HEK293 (cell line): ENCODE measurements around the gene NEAT1.
"Not testable (repeated sequence)": the region's sequence is repeated elsewhere in the genome, so short reads cannot be mapped to it uniquely, and the experiment has no call there.

Experiments
- CTCF ChIA-PET: fragments of 350-600 bp; formaldehyde crosslinking; extraction: SDS; loops from one replicate; lab custom pipeline; 2021; ENCODE audit warnings: antibody characterized with exemption; lab: Yijun Ruan, JAX
- POLR2A ChIA-PET: fragments of 300-600 bp; formaldehyde crosslinking; extraction: SDS; loops from one replicate; lab custom pipeline; 2020; ENCODE audit warnings: antibody characterized with exemption, inconsistent platforms; lab: Yijun Ruan, JAX
- H3K27ac ChIP-seq: fragments of 200-500 bp; sonication (Bioruptor generic); 2 replicates; pipeline ENCODE4 v1.5.1; 2014; ENCODE audit warnings: low read depth, low read length, control low read depth, inconsistent platforms; ENCODE audit errors: extremely low read depth
- H3K36me3 ChIP-seq, 2 experiments: fragments of 200-500 bp in 1 of 2; sonication (Bioruptor generic) in 1 of 2; 1 replicate in 1 of 2; 2 replicates in 1 of 2; pipeline ENCODE4 v1.5.1; 2014 to 2017; ENCODE audit warnings: inconsistent platforms in 2 of 2, low read length in 2 of 2; ENCODE audit not compliant: control insufficient read depth in 2 of 2, insufficient read depth in 1 of 2
- H3K4me1 ChIP-seq: fragments of 200-500 bp; sonication (Bioruptor generic); 2 replicates; pipeline ENCODE4 v1.5.1; 2014; ENCODE audit warnings: mild to moderate bottlenecking, low read length, inconsistent platforms; ENCODE audit not compliant: control insufficient read depth, insufficient read depth
- H3K4me3 ChIP-seq: 2 replicates; pipeline ENCODE4 v1.5.1; 2011; ENCODE audit warnings: low read depth, mild to moderate bottlenecking, control low read depth, low read length, moderate library complexity
- H3K9me3 ChIP-seq: fragments of 200-500 bp; sonication (Bioruptor generic); 2 replicates; pipeline ENCODE4 v1.5.1; 2014; ENCODE audit warnings: low read depth, low read length, inconsistent platforms; ENCODE audit not compliant: control insufficient read depth, insufficient read depth
- GLIS1 ChIP-seq: fragments of 450-650 bp; formaldehyde crosslinking; IDR thresholded peaks from 2 replicates; pipeline ENCODE4 v1.5.1; 2016; ENCODE audit warnings: missing biosample characterization, missing genetic modification characterization
- OSR2 ChIP-seq: fragments of 450-650 bp; formaldehyde crosslinking; IDR thresholded peaks from 2 replicates; pipeline ENCODE4 v1.5.1; 2016; ENCODE audit warnings: missing biosample characterization, missing genetic modification characterization
- PBX3 ChIP-seq: sonication (generic); formaldehyde crosslinking; IDR thresholded peaks from 2 replicates; pipeline ENCODE4 v1.8.1; 2022; ENCODE audit warnings: mild to moderate bottlenecking, moderate library complexity, missing genetic modification reagents
- REST ChIP-seq: fragments of 450-650 bp; formaldehyde crosslinking; IDR thresholded peaks from 2 replicates; pipeline ENCODE4 v1.5.1; 2016; ENCODE audit warnings: missing biosample characterization, missing genetic modification characterization
- ZBTB48 ChIP-seq: fragments of 450-650 bp; formaldehyde crosslinking; IDR thresholded peaks from 2 replicates; pipeline ENCODE4 v1.5.1; 2016; ENCODE audit warnings: missing biosample characterization, missing genetic modification characterization
- ZBTB7A ChIP-seq: fragments of 450-650 bp; formaldehyde crosslinking; IDR thresholded peaks from 2 replicates; pipeline ENCODE4 v1.5.1; 2016; ENCODE audit warnings: low read depth, missing biosample characterization, missing genetic modification characterization
- ZFP41 ChIP-seq: fragments of 450-650 bp; formaldehyde crosslinking; IDR thresholded peaks from 2 replicates; pipeline ENCODE4 v1.5.1; 2016; ENCODE audit warnings: missing biosample characterization, missing genetic modification characterization, borderline replicate concordance
- ZIC2 ChIP-seq: fragments of 450-650 bp; formaldehyde crosslinking; IDR thresholded peaks from 2 replicates; pipeline ENCODE4 v1.5.1; 2016; ENCODE audit warnings: missing biosample characterization, missing genetic modification characterization
- ZNF112 ChIP-seq: fragments of 450-650 bp; formaldehyde crosslinking; IDR thresholded peaks from 2 replicates; pipeline ENCODE4 v1.5.0; 2017; ENCODE audit warnings: missing biosample characterization, missing genetic modification characterization
- ZNF174 ChIP-seq: fragments of 450-650 bp; formaldehyde crosslinking; IDR thresholded peaks from 2 replicates; pipeline ENCODE4 v1.5.0; 2017; ENCODE audit warnings: missing biosample characterization, mild to moderate bottlenecking, missing genetic modification characterization
- ZNF394 ChIP-seq: fragments of 450-650 bp; formaldehyde crosslinking; IDR thresholded peaks from 2 replicates; pipeline ENCODE4 v1.5.1; 2016; ENCODE audit warnings: missing biosample characterization, missing genetic modification characterization, mild to moderate bottlenecking, moderate library complexity, borderline replicate concordance
- ZNF433 ChIP-seq: fragments of 450-650 bp; formaldehyde crosslinking; IDR thresholded peaks from 2 replicates; pipeline ENCODE4 v1.5.1; 2016; ENCODE audit warnings: missing biosample characterization, missing genetic modification characterization, low read depth
- ZNF558 ChIP-seq: fragments of 450-650 bp; formaldehyde crosslinking; IDR thresholded peaks from 2 replicates; pipeline ENCODE4 v1.5.1; 2016; ENCODE audit warnings: missing biosample characterization, missing genetic modification characterization
- ZNF596 ChIP-seq: fragments of 450-650 bp; IDR thresholded peaks from 2 replicates; pipeline ENCODE4 v1.5.0; 2018; ENCODE audit warnings: missing biosample characterization, mild to moderate bottlenecking, missing genetic modification characterization, moderate library complexity
- ZNF645 ChIP-seq: fragments of 450-650 bp; formaldehyde crosslinking; IDR thresholded peaks from 2 replicates; pipeline ENCODE4; 2016; ENCODE audit warnings: missing biosample characterization, missing genetic modification characterization
- ZNF701 ChIP-seq: fragments of 450-650 bp; formaldehyde crosslinking; IDR thresholded peaks from 2 replicates; pipeline ENCODE4 v1.5.1; 2016; ENCODE audit warnings: missing biosample characterization, missing genetic modification characterization
- TF ChIP-seq, protein P1 (sequence below): fragments of 450-650 bp; formaldehyde crosslinking; IDR thresholded peaks from 2 replicates; pipeline ENCODE4 v1.5.1; 2016; ENCODE audit warnings: missing biosample characterization, missing genetic modification characterization
- TF ChIP-seq, protein P2 (sequence below): fragments of 450-650 bp; formaldehyde crosslinking; IDR thresholded peaks from 2 replicates; pipeline ENCODE4 v1.5.1; 2016; ENCODE audit warnings: missing biosample characterization, missing genetic modification characterization

NEAT1 gene

GRCh38 chr11:65459552-65459951 is 37.0 kb downstream of the NEAT1 start (continued):
- TF ChIP-seq OSR2 (tag by site-specific recombination), result no peak
- no peak for TF ChIP-seq ZNF112 (tag by site-specific recombination)
- no peak for TF ChIP-seq ZFP41 (tag by site-specific recombination)
- no peak for TF ChIP-seq ZNF174
- no peak for TF ChIP-seq ZIC2

GRCh38 chr11:65465471-65465870 is 42.9 kb downstream of the NEAT1 start:
- POLR2A ChIA-PET, result interaction anchor here (0.6 to 2.3 kb wide), 5 partner anchors 32 to 174 kb away, joined by 3 to 8 read pairs (median 6); partner anchors contain the start of genes MALAT1 and NEAT1
- H3K9me3 ChIP-seq, H3K36me3 ChIP-seq, H3K4me3 ChIP-seq, H3K27ac ChIP-seq, H3K4me1 ChIP-seq: not testable (repeated sequence)
- CTCF ChIA-PET, result interaction anchor here (0.6 to 1.9 kb wide), 2 partner anchors 22 to 49 kb away, joined by 4 to 9 read pairs; no protein-coding TSS in a partner anchor

DNA sequence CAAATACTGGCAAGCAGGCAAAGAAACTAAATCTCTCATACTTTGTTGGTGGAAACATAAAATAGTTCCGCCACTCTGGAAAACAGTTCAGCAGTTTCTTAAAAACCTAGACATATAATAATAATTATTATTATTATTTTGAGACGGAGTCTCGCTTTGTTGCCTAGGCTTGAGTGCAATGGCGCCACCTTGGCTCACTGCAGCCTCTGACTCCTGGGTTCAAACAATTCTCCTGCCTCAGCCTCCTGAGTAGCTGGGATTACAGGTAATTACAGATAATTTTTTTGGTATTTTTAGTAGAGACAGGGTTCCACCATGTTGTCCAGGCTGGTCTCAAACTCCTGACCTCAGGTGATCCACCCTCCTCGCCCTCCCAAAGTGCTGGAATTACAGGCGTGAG is 44.7 kb downstream of the NEAT1 start:
- H3K27ac ChIP-seq, H3K9me3 ChIP-seq, H3K4me1 ChIP-seq, H3K4me3 ChIP-seq, H3K36me3 ChIP-seq: not testable (repeated sequence)
- ChIA-PET CTCF (interaction anchor here (1.7 to 7.0 kb wide), 2 partner anchors 18 to 40 kb away, joined by 3 to 69 read pairs; no protein-coding TSS in a partner anchor), POLR2A (interaction anchor here (0.9 to 1.1 kb wide), 2 partner anchors 41 to 52 kb away, joined by 3 to 5 read pairs; no protein-coding TSS in a partner anchor)

DNA sequence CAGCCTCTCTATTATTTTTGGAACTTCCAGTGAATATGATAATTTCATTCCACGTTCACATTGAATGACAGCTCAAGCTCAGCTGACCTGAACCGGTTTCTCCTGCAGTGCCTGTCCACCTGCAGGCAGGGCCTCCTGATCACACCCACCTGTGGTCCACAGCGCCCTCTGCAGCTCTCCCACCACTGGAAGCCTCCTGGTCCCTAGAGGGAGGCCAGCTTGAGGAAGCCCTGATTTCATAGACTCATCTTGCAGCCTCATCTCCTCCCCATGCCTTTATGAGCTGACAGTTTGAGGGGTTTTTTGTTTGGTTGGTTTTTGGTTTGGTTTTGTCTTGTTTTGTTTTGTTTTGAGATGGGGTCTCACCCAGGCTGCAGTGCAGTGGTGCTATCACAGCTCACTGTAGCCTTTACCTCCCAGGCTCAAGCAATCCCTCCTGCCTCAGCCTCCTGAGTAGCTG is 46.3 kb downstream of the NEAT1 start:
- POLR2A ChIA-PET, result interaction anchor here (0.6 to 2.1 kb wide), 8 partner anchors 9 to 50 kb away, joined by 4 to 26 read pairs (median 10); partner anchors contain the start of genes MALAT1 and NEAT1
- no peak for TF ChIP-seq ZBTB7A (tag by site-specific recombination)
- TF ChIP-seq ZNF645 (tag by site-specific recombination), result no peak
- no peak for TF ChIP-seq ZNF596
- TF ChIP-seq ZNF394 (tag by site-specific recombination), result no peak
- TF ChIP-seq REST, result no peak
- TF ChIP-seq, protein P1, sequence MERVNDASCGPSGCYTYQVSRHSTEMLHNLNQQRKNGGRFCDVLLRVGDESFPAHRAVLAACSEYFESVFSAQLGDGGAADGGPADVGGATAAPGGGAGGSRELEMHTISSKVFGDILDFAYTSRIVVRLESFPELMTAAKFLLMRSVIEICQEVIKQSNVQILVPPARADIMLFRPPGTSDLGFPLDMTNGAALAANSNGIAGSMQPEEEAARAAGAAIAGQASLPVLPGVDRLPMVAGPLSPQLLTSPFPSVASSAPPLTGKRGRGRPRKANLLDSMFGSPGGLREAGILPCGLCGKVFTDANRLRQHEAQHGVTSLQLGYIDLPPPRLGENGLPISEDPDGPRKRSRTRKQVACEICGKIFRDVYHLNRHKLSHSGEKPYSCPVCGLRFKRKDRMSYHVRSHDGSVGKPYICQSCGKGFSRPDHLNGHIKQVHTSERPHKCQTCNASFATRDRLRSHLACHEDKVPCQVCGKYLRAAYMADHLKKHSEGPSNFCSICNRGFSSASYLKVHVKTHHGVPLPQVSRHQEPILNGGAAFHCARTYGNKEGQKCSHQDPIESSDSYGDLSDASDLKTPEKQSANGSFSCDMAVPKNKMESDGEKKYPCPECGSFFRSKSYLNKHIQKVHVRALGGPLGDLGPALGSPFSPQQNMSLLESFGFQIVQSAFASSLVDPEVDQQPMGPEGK, result no peak
- TF ChIP-seq GLIS1 (tag by site-specific recombination), result peak; percentile 82
- no peak for TF ChIP-seq ZNF558 (tag by site-specific recombination)
- TF ChIP-seq ZBTB48 (tag by site-specific recombination), result peak; percentile 63
- TF ChIP-seq, protein P2, sequence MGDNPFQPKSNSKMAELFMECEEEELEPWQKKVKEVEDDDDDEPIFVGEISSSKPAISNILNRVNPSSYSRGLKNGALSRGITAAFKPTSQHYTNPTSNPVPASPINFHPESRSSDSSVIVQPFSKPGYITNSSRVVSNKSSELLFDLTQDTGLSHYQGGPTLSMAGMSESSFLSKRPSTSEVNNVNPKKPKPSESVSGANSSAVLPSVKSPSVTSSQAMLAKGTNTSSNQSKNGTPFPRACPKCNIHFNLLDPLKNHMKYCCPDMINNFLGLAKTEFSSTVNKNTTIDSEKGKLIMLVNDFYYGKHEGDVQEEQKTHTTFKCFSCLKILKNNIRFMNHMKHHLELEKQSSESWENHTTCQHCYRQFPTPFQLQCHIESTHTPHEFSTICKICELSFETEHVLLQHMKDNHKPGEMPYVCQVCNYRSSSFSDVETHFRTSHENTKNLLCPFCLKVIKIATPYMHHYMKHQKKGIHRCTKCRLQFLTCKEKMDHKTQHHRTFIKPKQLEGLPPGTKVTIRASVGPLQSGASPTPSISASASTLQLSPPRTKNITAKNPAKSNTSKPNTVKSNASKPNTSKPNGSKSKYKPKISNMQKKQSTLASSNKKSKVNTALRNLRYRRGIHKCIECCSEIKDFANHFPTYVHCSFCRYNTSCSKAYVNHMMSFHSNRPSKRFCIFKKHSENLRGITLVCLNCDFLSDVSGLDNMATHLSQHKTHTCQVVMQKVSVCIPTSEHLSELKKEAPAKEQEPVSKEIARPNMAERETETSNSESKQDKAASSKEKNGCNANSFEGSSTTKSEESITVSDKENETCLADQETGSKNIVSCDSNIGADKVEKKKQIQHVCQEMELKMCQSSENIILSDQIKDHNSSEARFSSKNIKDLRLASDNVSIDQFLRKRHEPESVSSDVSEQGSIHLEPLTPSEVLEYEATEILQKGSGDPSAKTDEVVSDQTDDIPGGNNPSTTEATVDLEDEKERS (tag by site-specific recombination), result no peak
- TF ChIP-seq ZNF433 (tag by site-specific recombination), result no peak
- no peak for TF ChIP-seq ZNF701 (tag by site-specific recombination)
- TF ChIP-seq PBX3 (CRISPR knock-in tag), result no peak

More for the DNA sequence above, 46.3 kb downstream of the NEAT1 start:
- Histone ChIP-seq H3K9me3 (no peaks in the 10 kb centered on the region), H3K36me3 (no peaks in the 10 kb centered on the region), H3K4me1 (peaks cover 5% of the 10 kb centered on the region), H3K4me3 (no peak overlapping the region), H3K27ac (no peak overlapping the region)
- CTCF ChIA-PET, result interaction anchor here (0.6 to 7.0 kb wide), 26 partner anchors 8 to 202 kb away, joined by 3 to 69 read pairs (median 4); partner anchors contain the start of gene MALAT1
